NCI-H187 treated with DMSO at 0.1 percent for 48 hours (cell line): Measurements from ENCODE around the gene DNAJC1.
"Not testable (repeated sequence)": the region's sequence is repeated elsewhere in the genome, so short reads cannot be mapped to it uniquely, and the experiment has no call there.

Experiments used
- DNase-seq: peaks from one replicate; lab custom pipeline; 2025; lab: John Stamatoyannopoulos, UW

Gene DNAJC1, protein sequence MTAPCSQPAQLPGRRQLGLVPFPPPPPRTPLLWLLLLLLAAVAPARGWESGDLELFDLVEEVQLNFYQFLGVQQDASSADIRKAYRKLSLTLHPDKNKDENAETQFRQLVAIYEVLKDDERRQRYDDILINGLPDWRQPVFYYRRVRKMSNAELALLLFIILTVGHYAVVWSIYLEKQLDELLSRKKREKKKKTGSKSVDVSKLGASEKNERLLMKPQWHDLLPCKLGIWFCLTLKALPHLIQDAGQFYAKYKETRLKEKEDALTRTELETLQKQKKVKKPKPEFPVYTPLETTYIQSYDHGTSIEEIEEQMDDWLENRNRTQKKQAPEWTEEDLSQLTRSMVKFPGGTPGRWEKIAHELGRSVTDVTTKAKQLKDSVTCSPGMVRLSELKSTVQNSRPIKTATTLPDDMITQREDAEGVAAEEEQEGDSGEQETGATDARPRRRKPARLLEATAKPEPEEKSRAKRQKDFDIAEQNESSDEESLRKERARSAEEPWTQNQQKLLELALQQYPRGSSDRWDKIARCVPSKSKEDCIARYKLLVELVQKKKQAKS

DNA sequence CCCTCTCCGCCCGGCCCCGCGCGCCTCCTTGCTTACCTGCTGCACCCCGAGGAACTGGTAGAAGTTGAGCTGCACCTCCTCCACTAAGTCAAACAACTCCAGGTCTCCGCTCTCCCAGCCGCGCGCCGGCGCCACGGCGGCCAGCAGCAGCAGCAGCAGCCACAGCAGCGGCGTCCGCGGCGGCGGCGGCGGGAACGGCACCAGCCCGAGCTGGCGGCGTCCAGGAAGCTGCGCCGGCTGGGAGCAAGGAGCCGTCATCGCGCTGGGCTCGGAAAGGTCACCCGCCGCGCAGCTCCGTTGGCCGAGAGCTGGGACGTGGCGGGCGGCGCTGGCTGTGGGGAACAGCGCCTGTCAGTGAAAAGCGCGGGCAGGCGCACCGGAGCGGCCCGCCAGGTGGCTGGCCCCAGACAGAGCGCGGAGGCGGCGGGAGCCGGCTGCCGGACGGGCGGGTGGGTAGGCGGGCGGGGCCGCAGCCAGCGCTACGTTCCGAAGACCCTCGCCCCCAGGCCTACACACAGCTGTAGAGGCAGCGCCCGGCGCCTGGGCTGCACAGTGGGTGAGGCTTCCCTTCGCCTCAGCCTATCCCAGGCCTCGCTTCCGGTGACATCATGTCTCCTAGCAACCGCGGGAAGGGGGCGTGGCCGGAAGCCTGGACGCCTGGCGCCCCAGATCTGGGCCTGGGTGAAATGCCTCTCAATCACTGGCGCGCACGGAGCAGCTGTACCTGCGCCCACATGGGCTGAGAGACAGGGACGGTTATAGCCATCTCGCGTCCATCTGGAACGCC lies at the start of gene DNAJC1:
TSS of gene DNAJC1 (minus strand) at position 554 of the 787 bp plus-strand sequence. CDS start at position 258, 296 bp downstream.
- DNase-seq, result peak; percentile 72

- no peak for DNase-seq
These were observed 49.5 kb upstream of the DNAJC1 start for GRCh38 chr10:22053048-22053447.

DNA sequence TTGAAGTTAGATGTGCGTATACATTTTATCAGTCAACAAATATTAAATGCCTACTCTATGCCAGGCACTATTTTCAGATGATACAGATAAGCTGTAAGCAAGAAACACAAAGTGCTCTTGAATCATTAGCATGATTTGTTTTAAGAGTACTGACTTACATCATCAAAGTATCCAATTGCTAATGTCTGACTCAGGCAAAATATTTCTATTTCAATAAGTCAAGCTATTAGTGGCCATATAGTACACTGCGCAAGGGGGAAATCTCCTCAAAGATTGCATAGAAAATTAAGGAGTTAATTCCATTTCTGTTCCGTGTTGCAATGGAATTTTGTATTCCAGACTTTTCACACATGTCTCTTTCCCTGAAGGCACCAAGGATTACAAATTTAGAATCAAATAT lies 46.1 kb upstream of the DNAJC1 start:
- DNase-seq, result no peak

DNA sequence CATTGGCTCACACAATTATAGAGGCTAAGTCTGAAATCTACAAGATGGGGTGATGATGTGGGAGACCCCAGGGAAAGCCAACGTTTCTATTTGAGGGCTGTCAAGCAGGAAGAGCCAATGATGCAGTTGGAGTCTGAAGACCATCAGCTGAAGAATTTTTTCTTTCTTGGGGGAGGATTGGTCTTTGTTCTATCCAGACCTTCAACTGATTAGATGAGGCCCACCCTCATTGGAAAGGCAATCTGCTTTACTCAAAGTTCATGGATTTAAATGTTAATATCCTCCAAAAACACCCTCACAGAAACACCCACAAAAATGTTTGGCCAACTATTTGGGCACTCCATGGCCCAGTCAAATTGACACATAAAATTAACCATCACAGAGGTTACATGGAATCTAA lies 44.3 kb upstream of the DNAJC1 start:
- DNase-seq, result no peak

GRCh38 chr10:22043327-22043633 lies 39.8 kb upstream of the DNAJC1 start:
- no peak for DNase-seq

- no peak for DNase-seq
These were observed 39.2 kb upstream of the DNAJC1 start for GRCh38 chr10:22042557-22043326.

GRCh38 chr10:22034333-22034732 lies 30.8 kb upstream of the DNAJC1 start:
- DNase-seq, result no peak

DNA sequence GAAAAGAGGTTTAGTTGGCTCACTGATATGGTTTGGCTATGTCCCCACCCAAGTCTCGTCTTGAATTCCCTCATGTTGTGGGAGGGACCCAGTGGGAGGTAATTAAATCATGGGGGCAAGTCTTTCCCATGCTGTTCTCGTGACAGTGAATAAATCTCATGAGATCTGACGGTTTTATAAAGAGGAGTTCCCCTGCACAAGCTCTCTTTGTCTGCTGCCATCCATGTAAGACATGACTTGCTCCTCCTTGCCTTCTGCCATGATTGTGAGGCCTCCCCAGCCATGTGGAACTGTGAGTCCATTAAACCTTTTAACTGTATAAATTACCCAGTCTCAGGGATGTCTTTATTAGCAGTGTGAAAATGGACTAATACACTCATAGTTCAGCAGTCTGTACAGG lies 28.7 kb upstream of the DNAJC1 start:
- not testable (repeated sequence) for DNase-seq

DNA sequence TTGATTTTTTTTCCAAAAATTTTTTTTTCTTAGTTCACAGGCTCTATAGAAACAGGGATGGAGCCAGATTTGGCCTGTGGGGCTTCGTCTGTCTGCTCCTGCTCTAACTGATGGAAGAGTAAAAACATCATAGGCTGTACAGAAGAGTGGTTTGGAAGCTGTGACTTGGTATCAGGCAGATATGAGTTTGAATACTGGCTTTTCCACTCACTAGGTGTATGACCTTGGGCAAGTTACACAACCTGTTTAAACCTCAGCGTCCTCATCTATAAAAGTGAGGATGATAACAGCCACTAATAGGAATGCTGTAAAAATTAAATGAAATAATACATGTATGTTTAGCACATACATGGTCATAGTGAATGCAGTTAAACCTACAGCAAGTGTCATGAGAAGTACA lies 26.9 kb upstream of the DNAJC1 start:
- no peak for DNase-seq

DNA sequence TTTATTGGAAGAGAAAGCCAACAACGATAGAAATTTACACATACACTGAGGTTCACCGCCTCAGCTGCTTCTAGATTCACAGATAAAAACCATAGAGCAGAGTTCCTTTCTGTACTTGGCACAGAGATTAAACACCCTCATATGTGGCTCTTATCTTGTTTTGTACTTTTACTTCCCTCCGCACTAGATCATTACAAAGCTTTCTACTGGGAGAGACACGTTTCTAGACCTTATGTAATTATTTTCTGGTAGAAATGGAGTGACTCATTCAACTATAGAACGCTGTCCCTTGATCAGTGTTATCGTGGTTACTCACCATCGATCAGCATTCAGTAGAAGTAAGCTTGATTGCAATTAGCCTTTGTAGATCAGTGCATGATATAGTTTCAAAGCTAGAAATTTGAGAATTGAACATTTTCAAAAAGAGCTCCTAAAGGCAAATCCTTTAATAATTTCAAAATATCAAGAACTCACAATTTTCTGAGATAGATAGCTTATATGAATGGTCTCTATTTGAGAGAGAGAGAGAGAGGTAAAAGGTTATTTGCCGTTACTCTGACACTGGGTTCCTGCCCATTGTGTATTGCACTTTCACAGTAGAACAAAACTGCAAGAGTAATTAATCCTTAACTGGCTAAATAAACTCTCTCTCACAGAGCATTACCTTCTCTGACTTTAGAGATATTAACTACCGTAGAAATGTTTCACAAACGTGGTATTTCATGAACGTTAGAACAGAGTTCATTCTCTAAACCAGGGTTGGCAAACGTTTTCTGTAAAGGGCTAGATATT lies 26.1 kb upstream of the DNAJC1 start:
- DNase-seq, result no peak

- no peak for DNase-seq
These were observed 24.1 kb upstream of the DNAJC1 start for GRCh38 chr10:22027364-22028238.

DNA sequence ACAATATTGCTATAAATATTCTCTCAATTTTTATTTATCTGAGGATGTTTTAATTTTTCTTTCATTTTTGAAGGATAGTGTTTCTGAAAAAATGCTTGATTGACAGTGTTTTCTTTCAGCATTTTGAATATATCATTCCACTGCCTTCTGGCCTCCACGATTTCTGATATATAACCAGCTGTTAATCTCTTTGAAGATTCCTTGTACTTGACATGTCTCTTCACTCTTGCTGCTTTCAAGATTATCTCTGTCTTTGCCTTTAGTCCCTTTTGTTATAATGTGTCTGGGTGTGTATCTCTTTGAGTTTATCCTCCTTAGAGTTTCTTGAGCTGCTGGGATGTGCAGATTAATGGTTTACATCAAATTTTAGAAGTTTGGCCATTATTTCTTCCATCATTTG lies 22.8 kb upstream of the DNAJC1 start:
- DNase-seq, result no peak

GRCh38 chr10:22023508-22023907 lies 20.0 kb upstream of the DNAJC1 start:
- no peak for DNase-seq

GRCh38 chr10:22022257-22023032 lies 18.9 kb upstream of the DNAJC1 start:
- DNase-seq, result no peak

- not testable (repeated sequence) for DNase-seq
These were observed 17.6 kb upstream of the DNAJC1 start for GRCh38 chr10:22021144-22021543.

- DNase-seq, result no peak
These were observed 13.9 kb upstream of the DNAJC1 start for GRCh38 chr10:22017283-22018020.

DNA sequence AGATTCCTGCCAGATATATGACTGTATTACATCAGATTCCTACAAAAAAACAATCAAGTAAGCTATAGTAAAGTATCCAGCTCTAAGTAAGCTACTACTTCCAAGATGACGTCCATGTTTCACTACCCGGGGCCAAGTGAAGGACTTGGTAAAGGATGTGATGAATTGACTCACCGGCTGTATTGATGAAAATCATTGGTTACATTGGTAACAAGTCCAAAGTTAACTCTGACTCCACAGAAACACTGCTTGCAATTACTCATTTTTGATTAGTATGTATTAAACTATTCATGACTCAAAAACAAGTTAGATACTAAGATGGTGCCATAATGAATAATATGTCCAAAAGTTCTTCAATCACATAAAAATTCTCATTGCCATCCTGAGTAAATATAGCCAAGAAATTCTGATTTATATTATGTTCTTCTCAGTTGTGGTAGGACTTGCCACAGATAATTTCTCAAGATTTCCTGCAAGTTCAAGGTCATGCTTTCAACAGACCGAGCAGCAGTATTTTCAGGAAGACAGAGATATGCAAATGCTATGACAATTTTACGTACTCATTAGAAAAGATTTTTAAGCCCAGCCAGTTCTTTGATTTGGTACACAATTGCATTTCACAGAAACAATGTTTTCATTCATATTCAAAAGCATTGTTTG lies 12.6 kb upstream of the DNAJC1 start:
- DNase-seq, result no peak

DNA sequence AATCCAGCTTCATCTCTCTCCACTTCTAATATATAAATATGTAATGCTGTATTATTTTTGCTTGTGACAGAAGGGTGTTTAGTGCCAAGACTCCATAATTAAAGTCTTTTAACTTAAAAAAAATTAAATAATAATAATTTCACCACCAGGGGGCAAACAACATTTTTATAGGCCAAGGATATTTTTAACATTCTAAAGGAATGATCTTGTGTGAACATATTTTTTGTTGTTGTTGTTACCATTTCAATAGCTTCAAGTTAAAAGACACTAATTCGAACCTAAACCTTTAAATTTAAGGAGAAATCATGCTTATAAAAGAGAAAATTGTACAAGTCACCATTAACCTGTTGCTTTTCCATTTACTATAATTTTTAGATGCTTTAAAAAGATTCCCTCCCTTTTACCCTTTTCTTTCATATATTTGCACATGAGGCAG lies 7.5 kb upstream of the DNAJC1 start:
- no peak for DNase-seq
